ENCODE data around the gene GNB3.
"Not testable (repeated sequence)": the region's sequence is repeated elsewhere in the genome, so short reads cannot be mapped to it uniquely, and the experiment has no call there.

The GNB3 gene

DNA sequence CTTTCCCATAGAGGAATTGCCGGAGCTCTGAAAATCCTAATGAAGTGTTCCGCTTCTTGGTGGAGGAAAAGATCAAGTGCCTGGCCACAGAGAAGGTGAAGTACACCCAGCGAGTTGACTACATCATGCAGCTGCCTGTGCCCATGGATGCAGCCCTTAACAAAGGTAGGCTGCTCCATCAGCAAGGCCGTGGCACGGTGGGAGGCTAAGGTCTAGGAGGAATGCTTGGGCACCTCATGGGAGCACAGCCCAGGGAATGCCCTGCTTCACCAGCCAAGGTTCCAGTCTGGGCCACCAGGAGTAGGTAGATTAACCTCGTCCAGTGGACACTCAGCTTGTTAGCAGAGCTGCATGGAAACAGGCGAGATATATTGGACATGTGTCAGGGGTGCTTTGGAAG is 20.2 kb downstream of the GNB3 start:
- no peak for DNase-seq (ENCODE audit: low spot score)

DNA sequence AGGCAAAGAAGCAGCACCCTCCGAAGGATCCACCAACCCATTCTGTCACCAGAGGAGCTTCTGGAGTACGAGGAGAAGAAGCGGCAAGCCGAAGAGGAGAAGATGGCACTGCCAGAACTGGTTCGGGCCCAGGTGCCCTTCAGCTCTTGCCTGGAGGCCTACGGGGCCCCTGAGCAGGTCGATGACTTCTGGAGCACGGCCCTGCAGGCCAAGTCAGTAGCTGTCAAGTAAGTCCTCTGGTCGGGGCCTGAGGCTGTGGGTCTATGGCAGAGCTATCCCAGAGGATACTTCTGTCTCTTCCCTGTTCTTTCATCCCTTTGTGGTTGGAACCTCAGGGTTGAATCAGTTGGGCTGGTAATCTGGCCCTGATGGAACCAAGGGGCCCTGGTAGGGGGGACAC is 20.7 kb downstream of the GNB3 start:
- DNase-seq (ENCODE audit: low spot score), result no peak

DNA sequence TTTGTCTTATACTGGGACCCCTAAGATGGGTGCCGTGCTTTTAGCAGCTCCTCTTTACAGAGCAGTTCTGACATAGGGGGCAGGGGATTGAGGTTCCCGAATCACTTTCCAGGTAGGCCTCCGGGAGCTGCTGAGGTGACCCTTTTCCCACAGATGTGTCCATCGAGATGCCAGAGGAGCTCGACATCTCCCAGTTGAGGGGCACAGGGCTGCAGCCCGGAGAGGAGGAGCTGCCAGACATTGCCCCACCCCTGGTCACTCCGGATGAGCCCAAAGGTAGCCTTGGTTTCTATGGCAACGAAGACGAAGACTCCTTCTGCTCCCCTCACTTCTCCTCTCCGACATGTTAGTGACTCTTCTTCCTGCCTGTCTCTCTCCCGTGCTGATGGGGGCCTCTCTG is 22.3 kb downstream of the GNB3 start:
- DNase-seq (ENCODE audit: low spot score), result no peak

DNA sequence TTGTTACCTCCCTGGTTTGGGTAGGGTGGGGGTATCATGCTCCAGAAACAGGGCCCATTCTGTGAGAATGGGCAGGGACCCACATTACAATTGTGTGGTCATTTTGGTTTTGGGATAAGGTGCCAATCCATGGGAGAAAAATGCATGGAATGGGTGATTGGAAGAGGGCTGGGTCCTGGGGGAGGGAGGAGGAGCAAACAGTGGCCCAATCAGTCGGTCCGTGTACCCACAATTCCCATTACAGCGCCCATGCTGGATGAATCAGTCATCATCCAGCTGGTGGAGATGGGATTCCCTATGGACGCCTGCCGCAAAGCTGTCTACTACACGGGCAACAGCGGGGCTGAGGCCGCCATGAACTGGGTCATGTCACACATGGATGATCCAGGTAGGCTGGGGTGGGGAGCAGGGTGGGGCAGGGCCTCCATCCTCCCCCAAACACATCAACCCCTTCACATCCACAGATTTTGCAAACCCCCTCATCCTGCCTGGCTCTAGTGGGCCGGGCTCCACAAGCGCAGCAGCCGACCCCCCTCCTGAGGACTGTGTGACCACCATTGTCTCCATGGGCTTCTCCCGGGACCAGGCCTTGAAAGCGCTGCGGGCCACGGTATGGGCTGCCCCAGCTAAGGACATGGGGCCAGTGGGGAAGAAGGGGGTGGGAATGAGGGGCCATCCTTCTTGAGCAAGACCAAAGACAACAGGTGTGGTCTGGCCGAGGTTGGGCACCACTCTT is 23.0 kb downstream of the GNB3 start:
- no peak for DNase-seq (ENCODE audit: low spot score)

DNA sequence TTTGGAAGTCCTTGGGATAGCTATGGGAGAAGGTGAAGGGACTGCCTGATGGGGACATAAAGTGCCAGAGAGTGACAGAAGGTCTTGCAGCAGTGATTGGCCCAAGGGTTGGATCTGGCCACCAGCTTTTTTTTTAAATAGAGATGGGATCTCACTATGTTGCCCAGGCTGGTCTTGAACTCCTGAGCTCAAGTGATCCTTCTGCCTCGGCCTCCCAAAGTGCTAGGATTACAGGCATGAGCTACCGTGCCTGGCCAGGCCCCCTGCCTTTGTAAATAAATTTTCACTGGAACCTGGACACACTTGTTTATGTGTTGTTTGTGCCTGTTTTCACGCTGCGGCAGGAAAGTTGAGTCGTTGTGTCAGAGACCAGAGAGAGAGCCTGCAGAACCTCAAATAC is 24.6 kb downstream of the GNB3 start:
- not testable (repeated sequence) for DNase-seq (ENCODE audit: low spot score)

DNA sequence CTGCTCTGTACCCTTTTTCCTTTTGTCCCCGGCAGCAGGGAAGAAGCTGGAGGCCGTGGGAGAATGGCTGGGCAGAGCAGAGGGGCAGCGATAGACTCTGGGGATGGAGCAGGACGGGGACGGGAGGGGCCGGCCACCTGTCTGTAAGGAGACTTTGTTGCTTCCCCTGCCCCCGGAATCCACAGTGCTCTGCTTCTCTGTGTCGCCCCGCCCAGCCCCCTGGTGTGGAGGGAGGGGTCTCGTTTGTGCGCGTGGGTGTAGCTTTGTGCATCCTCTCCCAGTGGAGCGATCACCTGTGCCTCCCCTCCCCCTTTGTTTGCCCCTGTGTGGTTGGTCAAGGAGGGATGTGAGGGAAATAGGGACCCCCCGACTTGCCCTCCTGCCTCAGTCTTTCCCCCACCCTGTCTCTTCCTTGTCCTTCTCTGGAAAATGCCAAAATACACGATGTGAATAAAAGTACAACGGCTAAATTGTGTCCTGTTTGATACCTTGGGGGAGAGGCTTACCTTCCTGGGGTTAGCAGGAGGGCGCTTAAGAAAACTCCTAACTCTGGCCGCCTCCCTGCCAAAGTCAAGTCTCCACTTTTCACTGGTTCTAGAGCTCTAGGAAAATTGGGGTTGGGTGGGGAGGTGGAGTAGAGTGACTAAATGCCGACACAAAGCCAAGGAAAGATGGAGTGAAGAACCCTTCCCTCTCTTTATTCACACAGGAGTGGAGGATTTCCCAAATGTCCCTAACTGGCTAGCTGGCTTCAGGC is 25.6 kb downstream of the GNB3 start:
- DNase-seq (ENCODE audit: low spot score), result no peak

DNA sequence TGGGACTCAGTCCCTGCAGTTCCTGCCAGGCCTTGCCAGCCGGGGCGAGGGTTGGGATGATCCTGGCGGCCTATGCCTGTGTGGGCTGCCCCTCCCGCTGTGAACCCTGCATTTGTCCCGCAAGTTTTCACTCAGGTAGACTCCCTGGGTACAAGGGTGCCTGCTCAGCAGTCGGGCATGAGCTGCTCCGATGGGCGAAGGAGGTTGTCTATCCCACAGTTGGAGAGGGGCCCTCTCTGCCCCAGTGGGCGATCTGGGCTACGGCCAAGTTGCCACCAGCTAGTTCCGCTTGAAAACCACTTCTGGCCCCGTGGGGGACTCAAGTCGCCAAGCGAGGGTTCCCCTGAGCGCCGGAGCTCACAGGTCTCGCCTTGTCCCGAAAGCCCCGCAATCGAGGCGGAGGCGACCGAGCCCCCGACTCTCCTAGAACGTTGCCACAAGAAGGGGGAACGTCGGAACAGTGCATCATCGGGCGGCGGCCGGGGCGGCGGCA is 26.2 kb downstream of the GNB3 start:
- DNase-seq (ENCODE audit: low spot score), result no peak

DNA sequence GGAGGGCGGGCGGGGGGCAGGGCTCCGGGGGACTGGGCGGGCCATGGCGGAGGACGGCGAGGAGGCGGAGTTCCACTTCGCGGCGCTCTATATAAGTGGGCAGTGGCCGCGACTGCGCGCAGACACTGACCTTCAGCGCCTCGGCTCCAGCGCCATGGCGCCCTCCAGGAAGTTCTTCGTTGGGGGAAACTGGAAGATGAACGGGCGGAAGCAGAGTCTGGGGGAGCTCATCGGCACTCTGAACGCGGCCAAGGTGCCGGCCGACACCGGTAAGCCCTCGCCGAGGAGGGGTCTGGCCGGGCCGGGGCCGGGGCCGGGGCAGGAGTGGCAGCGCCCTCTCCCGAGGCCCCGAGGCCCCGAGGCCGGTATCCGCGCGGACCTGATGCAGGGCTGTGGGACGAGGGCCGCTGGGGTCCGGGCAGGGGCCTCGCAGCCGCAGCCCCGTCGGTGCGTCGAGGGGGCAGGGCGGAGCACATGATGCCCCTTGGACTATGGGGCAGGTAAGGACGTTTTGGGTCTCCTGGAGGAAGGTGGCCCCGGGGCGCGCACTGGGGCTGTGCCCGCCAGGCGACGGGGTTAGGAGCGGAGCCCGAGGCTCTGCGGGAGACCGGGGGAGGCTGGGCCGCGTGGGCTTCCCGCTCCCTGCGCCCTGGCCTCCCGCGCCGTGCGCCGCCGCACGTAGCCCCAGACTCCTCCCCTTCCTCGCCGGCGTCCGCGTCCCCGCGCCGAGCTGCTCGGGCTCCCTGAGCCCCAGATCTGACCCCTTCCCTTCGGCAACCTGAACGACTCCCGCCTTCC is 26.9 kb downstream of the GNB3 start, which contains the start of gene TPI1:
Gene TPI1, plus strand, starts transcription at position 119 of the 798 bp plus-strand sequence. Its CDS starts 36 bp downstream, at position 155.
- peak; percentile 85 for DNase-seq (ENCODE audit: low spot score)

DNA sequence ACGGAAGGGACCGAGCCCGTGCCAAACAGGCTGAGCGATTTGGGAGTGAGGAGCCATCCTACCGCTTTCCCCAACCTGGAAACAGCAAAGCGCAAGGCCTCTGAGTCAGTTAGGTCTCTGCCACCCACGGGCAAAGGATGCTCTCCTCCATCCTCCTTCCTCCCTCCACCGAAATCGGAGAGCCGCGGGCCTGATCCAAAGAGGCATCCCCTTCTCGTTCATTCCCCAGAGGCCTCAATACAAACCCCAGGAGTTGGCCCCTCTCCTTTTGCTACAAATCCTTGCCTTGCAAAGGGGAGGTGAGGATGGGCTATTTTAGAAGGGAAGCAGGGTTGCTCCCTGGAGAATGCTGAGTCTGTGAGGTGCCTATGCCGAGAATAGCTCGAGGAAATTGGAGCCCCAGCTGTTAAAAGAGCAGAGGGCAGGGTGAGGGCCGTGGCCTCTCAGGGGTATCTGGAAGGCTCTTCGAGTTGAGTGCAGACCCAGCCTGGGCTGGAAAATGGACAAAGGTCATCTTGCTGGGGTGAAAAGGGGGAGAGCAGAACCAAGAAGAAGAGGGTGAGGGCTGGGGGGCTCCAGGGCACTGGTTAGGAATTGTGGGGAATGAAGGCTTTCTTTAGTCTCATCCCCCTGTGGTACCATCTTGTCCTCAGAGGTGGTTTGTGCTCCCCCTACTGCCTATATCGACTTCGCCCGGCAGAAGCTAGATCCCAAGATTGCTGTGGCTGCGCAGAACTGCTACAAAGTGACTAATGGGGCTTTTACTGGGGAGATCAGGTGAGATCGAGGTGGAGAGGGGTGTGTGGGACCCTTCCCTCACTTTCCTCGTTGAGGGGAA is 27.7 kb downstream of the GNB3 start:
- no peak for DNase-seq (ENCODE audit: low spot score)

DNA sequence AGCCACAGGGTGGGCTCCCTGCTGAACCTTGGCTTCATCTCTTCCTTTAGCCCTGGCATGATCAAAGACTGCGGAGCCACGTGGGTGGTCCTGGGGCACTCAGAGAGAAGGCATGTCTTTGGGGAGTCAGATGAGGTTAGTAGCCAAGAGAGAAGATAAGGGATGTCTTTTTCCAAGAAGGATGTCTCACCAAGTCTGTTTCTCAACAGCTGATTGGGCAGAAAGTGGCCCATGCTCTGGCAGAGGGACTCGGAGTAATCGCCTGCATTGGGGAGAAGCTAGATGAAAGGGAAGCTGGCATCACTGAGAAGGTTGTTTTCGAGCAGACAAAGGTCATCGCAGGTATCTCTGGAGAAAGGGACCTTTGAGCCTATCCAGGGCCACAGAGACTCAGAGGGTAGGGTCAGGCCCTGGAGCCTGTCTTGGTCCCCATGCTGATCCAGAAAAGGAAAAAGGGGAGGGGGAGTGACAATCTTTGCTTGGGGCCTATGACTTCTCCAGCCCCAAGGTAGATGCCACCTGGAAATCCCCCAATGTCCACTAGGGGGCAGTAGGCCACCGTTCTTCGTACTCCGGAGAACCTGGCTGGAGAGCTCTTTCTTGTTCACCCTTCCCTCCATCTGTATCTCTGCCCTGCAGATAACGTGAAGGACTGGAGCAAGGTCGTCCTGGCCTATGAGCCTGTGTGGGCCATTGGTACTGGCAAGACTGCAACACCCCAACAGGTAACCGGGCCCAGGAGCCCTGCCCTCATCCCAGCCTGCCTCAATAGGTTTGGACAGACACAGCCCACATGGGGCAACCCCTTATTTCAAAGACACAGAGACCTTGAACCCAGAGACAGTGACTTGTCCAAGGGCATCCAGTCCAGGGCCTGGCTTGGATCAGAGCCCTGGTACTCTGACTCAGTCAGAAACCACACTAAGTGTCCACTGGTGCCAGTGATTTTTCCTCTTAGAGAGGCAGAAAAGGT is 28.6 kb downstream of the GNB3 start:
- DNase-seq (ENCODE audit: low spot score), result peak; percentile 69

DNA sequence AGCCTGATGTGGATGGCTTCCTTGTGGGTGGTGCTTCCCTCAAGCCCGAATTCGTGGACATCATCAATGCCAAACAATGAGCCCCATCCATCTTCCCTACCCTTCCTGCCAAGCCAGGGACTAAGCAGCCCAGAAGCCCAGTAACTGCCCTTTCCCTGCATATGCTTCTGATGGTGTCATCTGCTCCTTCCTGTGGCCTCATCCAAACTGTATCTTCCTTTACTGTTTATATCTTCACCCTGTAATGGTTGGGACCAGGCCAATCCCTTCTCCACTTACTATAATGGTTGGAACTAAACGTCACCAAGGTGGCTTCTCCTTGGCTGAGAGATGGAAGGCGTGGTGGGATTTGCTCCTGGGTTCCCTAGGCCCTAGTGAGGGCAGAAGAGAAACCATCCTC is 29.6 kb downstream of the GNB3 start:
- DNase-seq (ENCODE audit: low spot score), result not testable (repeated sequence)

DNA sequence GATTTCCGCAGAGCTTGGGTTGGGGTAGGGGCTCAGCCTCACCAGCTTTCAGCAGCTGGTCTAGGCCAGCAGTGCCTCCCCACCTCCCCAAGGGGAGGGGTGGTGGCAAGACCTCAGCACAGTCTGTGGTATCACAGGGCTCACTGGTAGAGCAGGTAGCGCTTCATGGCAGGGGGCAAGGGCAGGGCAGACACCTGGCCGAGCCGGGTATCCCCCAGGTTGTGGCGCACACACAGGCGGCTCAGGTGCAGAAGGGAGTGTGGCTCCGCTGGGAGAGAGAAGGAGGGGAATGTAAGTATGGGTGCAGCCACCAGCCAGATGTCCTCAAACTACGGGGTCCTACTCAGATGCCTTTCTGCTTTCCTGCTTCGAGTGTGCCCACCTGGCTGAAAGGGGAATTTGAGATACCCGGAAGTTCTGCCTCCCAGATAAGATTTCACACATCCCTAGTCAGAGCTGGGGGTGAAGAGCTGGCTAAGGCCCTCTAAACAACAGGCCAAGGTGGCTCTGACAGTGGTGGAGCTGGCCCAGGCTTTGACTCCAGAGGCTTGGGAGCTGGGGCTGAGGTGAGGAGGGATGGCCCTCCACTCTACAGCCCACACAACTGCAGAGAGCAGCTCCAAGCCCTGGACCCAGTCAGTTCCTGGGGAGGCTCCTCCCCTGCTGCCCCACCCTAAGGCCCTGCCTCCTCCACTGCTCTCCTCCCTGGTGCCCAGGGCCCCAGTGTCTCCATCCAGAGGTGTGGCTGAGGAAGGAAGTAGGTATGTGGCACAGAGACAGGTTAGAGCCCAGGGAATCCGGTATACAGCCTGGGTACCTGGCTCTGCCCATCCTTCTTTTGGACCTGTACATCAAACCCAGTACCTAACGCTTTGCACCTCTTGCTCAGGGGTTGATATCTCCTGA is 30.6 kb downstream of the GNB3 start:
- no peak for DNase-seq (ENCODE audit: low spot score)

DNA sequence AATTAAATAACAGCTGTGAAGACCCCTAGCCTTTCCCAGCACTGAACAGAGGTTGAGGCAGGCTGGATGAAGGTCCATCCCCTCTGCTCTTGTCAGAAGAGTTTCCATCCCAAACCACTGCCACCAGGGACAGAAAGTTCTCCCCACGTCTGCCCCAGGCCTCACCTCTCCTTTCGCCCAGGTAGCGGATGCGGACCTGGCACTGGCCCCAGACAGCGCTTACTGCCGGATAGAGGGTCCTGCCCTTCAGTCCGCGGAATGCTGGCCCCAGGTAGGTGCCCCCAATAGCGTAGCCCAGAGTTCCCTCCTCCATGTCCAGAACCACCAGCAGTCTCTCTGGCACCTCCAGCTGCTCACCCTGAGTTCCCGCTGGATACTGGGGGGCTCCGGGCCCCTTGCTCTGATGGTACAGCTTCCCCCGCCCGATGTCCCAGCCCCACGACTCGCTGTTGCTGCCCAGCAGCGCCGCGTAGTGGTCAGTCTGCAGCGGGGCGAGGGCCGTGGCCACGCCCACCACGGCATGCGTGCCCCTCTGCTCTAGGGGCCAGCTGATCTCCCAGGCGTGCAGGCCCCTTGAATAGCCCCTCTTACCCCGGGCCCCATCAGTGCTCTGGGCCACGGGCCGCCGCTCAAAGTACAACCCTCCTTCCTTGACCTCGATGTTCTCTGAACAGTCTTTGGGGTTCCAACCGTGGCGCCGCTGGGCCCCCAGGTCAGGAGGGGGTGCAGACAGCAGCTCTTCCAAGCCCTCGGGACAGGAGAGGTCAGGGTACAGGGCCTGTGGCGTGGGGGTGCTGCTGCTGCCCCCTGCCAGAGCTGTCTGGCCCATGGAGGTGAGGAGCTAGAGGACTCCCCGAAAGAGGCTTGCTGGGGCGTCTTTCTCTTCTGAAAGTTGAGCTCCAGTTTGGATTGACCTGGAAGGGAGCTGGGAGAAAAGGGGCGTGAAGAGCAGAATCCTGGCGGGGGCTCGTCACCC is 31.6 kb downstream of the GNB3 start:
- peak; percentile 66 for DNase-seq (ENCODE audit: low spot score)

DNA sequence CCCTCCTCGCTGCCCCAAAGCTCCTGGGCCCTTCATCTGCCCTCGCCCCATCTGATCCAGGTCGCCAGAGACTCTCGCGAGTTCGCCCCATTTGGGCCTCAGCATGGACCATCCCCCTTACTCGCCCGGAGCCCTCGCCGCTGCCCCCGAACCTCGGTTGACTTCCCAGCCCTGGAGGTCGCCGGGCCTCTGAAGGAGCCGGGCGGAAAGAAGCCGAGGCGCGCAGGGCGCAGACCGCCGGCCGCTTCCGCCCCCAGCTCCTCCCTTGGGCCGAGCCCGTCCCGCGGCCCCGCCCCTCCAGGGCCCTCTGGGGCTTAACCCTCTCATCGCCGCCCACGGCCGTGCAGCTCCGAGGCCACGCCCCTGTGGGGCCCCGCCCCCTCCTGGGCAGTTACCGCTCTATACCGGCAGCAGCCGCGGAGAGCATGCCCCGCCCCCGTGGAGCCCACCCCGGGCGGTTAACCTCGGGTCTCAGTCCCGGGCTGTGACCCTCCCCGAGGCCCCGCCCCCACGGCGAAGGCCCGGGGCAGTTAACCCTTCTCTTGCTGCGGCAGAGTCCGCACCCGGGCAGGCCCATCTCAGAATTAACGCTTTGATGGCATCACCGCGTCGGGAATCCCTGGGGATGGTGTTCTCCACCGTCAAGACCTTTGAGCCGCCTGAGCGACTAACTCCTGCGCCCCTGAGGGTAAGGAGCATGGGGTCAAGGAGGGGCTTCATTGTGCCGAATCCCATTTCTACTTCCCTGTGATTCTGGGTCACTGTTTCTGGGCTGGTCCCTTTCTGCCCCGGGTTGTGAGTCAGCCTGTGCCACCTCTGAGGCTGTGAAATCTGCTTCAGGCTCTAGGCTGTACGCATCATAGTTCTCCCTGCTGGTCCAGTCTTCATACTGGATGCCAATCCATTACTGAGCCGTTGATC is 32.6 kb downstream of the GNB3 start, which contains the start of gene SPSB2:
Gene SPSB2, minus strand, starts transcription at position 210 of the 921 bp plus-strand sequence. CDS start 402 bp downstream, outside the sequence.
- peak; percentile 92 for DNase-seq (ENCODE audit: low spot score)

DNA sequence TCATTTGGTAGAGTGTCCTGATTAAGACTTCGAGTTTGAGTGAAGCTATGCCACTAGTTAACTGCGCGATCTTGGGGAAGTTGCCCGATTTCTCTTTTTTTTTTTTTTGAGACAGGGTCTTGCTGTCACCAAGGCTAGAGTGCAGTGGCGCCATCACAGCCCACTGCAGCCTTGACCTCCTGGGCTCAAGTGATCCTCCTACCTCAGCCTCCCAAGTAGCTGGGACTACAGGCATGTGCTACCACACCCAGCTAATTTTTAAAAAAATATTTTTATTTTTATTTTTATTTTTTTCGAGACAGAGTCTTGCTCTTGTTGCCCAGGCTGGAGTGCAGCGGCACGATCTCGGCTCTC is 33.3 kb downstream of the GNB3 start:
- not testable (repeated sequence) for DNase-seq (ENCODE audit: low spot score)

DNA sequence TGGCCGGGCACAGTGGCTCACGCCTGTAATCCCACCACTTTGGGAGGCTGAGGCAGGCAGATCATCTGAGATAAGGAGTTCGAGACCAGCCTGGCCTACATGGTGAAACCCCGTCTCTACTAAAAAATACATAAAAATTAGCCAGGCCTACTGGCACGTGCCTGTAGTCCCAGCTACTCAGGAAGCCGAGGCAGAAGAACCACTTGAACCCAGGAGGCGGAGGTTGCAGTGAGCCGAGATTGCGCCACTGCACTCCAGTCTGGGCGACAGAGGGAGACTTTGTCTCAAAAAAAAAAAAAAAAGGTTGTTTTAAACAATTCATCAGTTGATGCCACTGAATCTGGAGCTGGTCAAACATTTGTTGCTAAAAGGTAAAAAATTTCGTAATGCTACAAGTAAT is 39.1 kb downstream of the GNB3 start:
- DNase-seq (ENCODE audit: low spot score), result not testable (repeated sequence)

DNA sequence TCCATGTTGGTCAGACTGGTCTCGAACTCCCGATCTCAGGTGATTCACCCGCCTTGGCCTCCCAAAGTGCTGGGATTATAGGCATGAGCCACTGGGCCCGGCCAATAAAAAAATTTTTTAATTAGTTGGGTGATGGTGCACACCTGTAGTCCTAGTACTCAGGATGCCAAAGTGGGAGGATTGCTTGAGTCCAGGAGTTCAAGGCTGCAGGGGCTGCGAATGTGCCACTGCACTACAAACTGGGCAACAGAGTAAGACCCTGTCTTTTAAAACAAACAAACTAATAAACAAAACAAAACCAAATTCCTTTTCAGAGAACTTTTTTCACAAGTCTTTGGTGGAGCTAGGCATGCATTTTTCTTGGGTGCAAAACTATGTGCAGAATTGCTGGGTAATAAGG is 42.5 kb downstream of the GNB3 start:
- DNase-seq (ENCODE audit: low spot score), result no peak

Data from COLO829 (cell line).